Measurements from ENCODE around the gene PIK3CD. TPM values are rescaled to one million over a fixed set of nuclear protein-coding genes. Genes with fewer than 3 reads are reported as not detected.

Gene PIK3CD
- total RNA-seq, 1 experiment from 2014 or later: 0.77 TPM

DNA sequence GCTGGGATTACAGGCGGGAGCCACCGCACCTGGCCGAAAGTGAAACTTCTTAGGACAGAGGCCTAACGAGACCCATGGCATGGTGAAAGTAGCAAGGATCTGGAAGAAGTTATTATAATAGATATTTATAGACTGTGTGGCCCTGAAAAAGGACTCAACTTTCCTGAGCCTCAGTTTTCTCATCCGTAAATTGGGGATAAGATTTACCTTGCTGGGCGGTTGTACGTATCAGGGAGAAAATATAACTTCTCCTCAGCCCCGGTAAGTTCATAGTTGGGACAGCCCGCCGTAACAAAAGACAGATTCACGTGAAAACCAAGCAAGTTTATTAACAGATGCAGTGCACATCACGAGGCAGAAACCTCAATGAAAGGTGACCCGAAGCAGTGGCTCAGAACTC, 5.5 kb upstream of the PIK3CD start:
- H3K27ac Mint-ChIP-seq (ENCODE audit: unreplicated experiment): no peak overlapping the region
- H3K36me3 ChIP-seq (ENCODE audit: control insufficient read depth, insufficient read depth, low read length): no peaks in the 10 kb centered on the region
- H3K4me3 Mint-ChIP-seq (ENCODE audit: unreplicated experiment): no peak overlapping the region
- H3K9me3 Mint-ChIP-seq (ENCODE audit: unreplicated experiment): no peaks in the 10 kb centered on the region
- BruUV-seq (replicated peaks): no TSS peak
- H3K27me3 ChIP-seq (replicated peaks; ENCODE audit: control insufficient read depth, insufficient read depth, low read length): no peaks in the 10 kb centered on the region
- no peak for DNase-seq
- no peaks in the 10 kb centered on the region for H3K36me3 Mint-ChIP-seq (ENCODE audit: insufficient read depth, unreplicated experiment)
- ChIA-PET POLR2A (no interaction called here), CTCF (no interaction called here)
- H3K4me1 ChIP-seq: no peaks in the 10 kb centered on the region
- no peaks in the 10 kb centered on the region for H3K4me1 Mint-ChIP-seq (ENCODE audit: low read depth, unreplicated experiment)
- TF ChIP-seq CTCF (IDR thresholded peaks at IDR 0.05; ENCODE audit: insufficient read depth in 1 of 2, low read depth in 1 of 2, low read length in 1 of 2, severe bottlenecking in 1 of 2, unreplicated experiment in 1 of 2): no peak
- H3K4me3 ChIP-seq (ENCODE audit: low read depth, low read length): no peak overlapping the region
- no peaks in the 10 kb centered on the region for H3K9me3 ChIP-seq
- peaks cover 5% of the 10 kb centered on the region for H3K27me3 Mint-ChIP-seq (ENCODE audit: insufficient read depth, unreplicated experiment)
- intact Hi-C loops (cut with micrococcal nuclease; ENCODE audit: unreplicated experiment): no loop called here

DNA sequence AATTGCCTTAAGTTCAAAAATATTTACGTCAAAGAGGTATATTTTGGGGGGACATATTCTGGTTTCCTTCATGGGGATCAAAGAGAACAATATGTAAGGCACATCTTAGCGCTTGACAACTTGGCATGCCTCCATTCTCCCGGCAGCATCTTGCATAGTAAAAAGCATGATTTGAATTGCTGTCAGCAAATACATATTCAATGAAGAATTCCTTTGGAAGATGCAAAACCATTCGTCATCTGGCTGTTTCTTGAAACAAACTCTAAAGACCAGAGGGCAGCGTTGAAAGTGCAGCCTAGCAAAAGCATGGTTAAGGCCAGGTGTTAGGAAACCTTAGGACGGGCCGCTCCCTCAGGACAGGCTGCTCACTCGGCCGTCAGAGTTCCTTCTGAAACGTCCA, 3.4 kb upstream of the PIK3CD start:
- H3K4me1 ChIP-seq: 0 out of 2 replicates have a peak, but pooled peaks cover 7% of the 10 kb centered on the region
- no peaks in the 10 kb centered on the region for H3K9me3 ChIP-seq
- Mint-ChIP-seq H3K4me1 (ENCODE audit: low read depth, unreplicated experiment) (no peaks in the 10 kb centered on the region), H3K36me3 (ENCODE audit: insufficient read depth, unreplicated experiment) (no peaks in the 10 kb centered on the region), H3K9me3 (ENCODE audit: unreplicated experiment) (no peaks in the 10 kb centered on the region), H3K4me3 (ENCODE audit: unreplicated experiment) (no peak overlapping the region), H3K27me3 (ENCODE audit: insufficient read depth, unreplicated experiment) (peaks cover 8% of the 10 kb centered on the region), H3K27ac (ENCODE audit: unreplicated experiment) (no peak overlapping the region)
- no TSS peak for BruUV-seq (replicated peaks)
- 0 out of 2 replicates have a peak, but pooled peaks cover 2% of the 10 kb centered on the region for H3K27me3 ChIP-seq (replicated peaks; ENCODE audit: control insufficient read depth, insufficient read depth, low read length)
- ChIA-PET CTCF (interaction anchor here (0.7 kb wide), 1 partner anchor 11 kb away, joined by 4 read pairs; no protein-coding TSS in a partner anchor), POLR2A (no interaction called here)
- intact Hi-C loops (cut with micrococcal nuclease; ENCODE audit: unreplicated experiment): no loop called here
- DNase-seq: no peak
- no peak overlapping the region for H3K4me3 ChIP-seq (ENCODE audit: low read depth, low read length)
- no peaks in the 10 kb centered on the region for H3K36me3 ChIP-seq (ENCODE audit: control insufficient read depth, insufficient read depth, low read length)
- TF ChIP-seq CTCF (IDR thresholded peaks at IDR 0.05; ENCODE audit: insufficient read depth in 1 of 2, low read depth in 1 of 2, low read length in 1 of 2, severe bottlenecking in 1 of 2, unreplicated experiment in 1 of 2): no peak

- Mint-ChIP-seq H3K27ac (ENCODE audit: unreplicated experiment) (no peak overlapping the region), H3K4me3 (ENCODE audit: unreplicated experiment) (no peak overlapping the region)
Observed at GRCh38 chr1:9649769-9650168, 1.8 kb upstream of the PIK3CD start.

More at GRCh38 chr1:9649769-9650168, 1.8 kb upstream of the PIK3CD start:
- Histone ChIP-seq H3K4me1 (0 out of 2 replicates have a peak, but pooled peaks cover 7% of the 10 kb centered on the region), H3K27me3 (replicated peaks; ENCODE audit: control insufficient read depth, insufficient read depth, low read length) (0 out of 2 replicates have a peak, but pooled peaks cover 2% of the 10 kb centered on the region), H3K9me3 (no peaks in the 10 kb centered on the region), H3K36me3 (ENCODE audit: control insufficient read depth, insufficient read depth, low read length) (no peaks in the 10 kb centered on the region), H3K4me3 (ENCODE audit: low read depth, low read length) (no peak overlapping the region)
- ChIA-PET CTCF (no interaction called here), POLR2A (no interaction called here)
- intact Hi-C loops (cut with micrococcal nuclease; ENCODE audit: unreplicated experiment): no loop called here
- no peak for DNase-seq
- H3K4me1 Mint-ChIP-seq (ENCODE audit: low read depth, unreplicated experiment): no peaks in the 10 kb centered on the region
- TF ChIP-seq CTCF (IDR thresholded peaks at IDR 0.05; ENCODE audit: insufficient read depth in 1 of 2, low read depth in 1 of 2, low read length in 1 of 2, severe bottlenecking in 1 of 2, unreplicated experiment in 1 of 2): no peak
- BruUV-seq (replicated peaks): no TSS peak
- no peaks in the 10 kb centered on the region for H3K36me3 Mint-ChIP-seq (ENCODE audit: insufficient read depth, unreplicated experiment)
- H3K27me3 Mint-ChIP-seq (ENCODE audit: insufficient read depth, unreplicated experiment): peaks cover 12% of the 10 kb centered on the region
- H3K9me3 Mint-ChIP-seq (ENCODE audit: unreplicated experiment): no peaks in the 10 kb centered on the region
